Liver (tissue), 3 donors: Measurements from ENCODE around the gene ANKRD6.

Source experiments
- CTCF ChIP-seq: fragments of 150-350 bp; IDR thresholded peaks from 2 replicates; pipeline ENCODE4 v1.5.1; 2017; ENCODE audit warnings: improper control_type of control experiment, low read depth, low read length; ENCODE audit not compliant: missing input control
- EGR1 ChIP-seq, 2 donors: IDR thresholded peaks; 2 replicates each; pipeline ENCODE4 v1.6.1; 2016 to 2018; ENCODE audit warnings: antibody characterized with exemption in 2 of 2, low read depth in 2 of 2
- FOXA1 ChIP-seq: IDR thresholded peaks from 2 replicates; pipeline ENCODE4 v1.6.1; 2016; ENCODE audit warnings: antibody characterized with exemption
- GABPA ChIP-seq, 2 donors: IDR thresholded peaks in 1 of 2; conservative IDR thresholded peaks in 1 of 2; 2 replicates each; pipeline ENCODE4 v1.6.1; 2016; ENCODE audit warnings: antibody characterized with exemption in 2 of 2, mild to moderate bottlenecking in 1 of 2, moderate library complexity in 1 of 2
- MAX ChIP-seq: IDR thresholded peaks from 2 replicates; pipeline ENCODE4 v1.6.1; 2016; ENCODE audit warnings: antibody characterized with exemption
- donor health status: healthy.
- donor health status: healthy.

GRCh38 chr6:89518352-89519055, 85.6 kb downstream of the ANKRD6 start:
- TF ChIP-seq CTCF (no peak), FOXA1 (no peak), MAX (no peak), GABPA (IDR thresholded peaks at IDR 0.05 in 1 of 2, conservative IDR thresholded peaks at IDR 0.05 in 1 of 2) (no peak), EGR1 (IDR thresholded peaks at IDR 0.05; ENCODE audit: low read depth in 2 of 2) (no peak)
